Measurements from ENCODE around the gene ZNF217.
"Not testable (repeated sequence)": the region's sequence is repeated elsewhere in the genome, so short reads cannot be mapped to it uniquely, and the experiment has no call there.

The ZNF217 gene

DNA sequence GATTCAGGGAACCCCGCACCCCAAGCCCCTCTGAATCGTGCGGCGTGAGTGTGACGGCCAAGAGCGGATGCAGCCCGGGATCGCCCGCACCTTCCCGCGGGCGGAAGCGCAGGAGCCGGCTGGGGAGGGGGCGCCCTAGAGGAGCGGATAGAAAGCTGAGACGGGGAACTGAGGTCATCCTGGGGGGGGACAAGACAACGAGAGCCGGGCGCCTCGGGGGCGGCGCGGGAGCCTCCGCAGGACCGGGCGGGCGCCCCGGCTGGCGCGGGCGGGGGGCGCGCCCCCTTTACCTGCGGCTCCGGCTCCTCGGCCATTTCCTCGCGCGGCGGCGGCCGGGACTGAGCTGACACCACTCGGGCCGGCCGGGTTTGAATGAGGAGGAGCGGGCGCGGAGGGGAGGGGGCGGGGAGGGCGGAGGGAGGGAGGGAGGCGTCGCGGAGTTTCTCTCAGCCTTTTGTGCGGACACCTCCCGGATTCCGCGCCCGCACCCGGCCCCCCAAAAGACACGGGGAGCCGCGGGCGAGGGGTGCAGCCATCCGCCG lies at the start of gene ZNF217:
ZNF217 (minus strand) TSS at position 374 of the 542 bp plus-strand sequence. CDS start 11,013 bp downstream, outside the sequence.
- peak in 35 of 58 donors; percentile 11 to 68 (median 47) for DNase-seq

DNA sequence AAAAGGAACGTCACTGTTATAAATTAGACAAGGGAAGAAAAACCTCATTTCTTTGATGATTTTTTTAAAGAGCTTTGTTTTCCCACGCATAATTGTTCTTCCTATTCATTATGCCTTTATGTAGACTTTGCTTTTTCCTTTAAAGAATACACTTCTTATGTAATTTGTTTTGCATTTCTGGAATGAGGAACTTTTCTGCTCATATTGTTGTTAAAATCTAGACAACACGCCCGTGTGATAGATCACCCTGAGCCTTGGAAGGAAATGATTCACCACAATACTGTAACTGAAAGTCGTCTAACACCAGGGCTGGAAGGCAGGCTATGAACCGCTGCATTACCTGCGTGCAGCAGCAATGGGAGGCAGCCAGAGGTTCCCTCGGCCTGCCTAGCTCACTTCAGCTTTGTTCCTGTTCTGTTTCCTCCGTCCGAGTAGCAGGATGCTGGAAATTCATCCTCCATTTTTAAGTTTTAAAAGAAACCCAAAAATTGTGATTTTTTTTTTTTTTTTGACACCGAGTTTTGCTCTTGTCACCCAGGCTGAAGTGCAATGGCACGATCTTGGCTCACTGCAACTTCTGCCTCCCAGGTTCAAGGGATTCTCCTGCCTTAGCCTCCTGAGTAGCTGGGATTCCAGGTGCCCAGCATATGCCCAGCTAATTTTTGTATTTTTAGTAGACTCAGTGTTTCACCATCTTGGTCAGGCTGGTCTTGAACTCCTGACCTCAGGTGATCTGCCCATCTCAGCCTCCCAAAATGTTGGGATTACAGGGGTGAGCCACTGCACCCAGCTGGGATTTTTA lies 49.6 kb upstream of the ZNF217 start:
- no peak for DNase-seq

DNA sequence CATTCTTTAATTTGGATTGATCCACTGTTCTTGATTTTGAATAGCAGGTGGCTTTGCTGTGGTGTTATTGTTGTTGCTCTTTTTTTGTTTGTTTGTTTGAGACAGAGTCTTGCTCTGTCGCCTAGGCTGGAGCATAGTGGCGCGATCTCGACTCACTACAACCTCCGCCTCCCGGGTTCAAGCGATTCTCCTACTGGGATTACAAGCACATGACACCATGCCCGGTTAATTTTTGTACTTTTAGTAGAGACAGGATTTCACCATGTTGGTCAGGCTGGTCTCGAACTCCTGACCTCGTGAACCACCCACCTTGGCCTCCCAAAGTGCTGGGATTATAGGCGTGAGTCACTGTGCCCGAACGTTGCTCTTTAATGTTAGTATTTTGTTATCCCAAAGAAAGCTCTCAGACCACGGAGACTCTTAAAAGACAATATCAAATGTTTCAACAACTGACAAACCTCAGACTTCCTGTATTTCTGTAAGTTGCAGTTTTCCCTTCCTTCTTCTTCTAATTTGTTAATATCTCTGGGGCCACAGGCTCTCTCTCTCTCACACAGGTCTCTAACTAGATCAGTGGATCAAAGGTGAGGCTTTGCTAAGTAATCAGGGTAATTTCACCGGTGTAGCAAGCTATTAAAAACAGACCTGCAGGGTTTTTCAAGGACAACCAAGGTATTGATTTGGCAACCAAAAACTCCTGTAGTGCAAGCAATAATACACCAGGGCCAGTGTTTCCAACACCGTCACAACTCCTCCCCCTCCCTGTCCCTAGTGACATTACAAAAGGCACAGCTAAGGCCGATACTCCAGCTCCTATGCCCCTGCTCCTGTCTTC lies 48.8 kb upstream of the ZNF217 start:
- peak in 2 of 58 donors; percentile 7 to 17 for DNase-seq

DNA sequence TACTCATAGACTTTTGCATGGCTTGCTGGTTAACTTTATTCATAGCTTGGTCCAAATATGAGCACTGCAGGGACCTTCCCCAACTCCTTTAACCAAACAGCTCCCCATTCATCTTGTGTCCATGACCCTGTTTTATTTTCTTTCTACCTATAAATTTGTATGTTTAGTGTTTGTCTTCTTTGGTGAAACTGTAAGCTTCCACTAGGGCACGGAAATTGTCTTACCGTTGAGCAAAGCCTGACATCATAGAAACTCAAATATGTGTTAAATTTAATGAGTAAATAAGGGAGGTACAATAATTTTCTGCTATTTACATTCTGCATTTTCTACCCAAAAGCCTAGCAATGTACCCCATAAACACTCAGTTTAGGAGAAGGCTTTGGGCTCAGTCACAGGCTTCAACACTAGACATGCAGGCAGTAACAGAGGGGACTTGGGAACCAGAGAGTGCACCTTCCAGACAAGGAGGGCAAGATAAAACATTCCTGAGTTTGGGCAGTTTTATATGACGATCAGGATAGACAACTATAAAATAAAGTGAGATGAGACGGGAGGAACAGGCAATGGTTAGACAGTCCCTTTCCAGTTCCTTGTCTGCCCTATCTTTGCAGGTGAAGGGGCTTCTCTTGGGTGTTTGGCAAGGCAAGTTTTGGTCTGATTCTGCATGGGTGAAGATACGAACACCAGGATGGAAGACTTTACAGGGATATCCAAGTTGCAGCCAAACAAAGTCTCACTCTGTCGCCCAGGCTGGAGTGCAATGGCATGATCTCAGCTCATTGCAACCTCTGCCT lies 46.2 kb upstream of the ZNF217 start:
- DNase-seq: no peak

DNA sequence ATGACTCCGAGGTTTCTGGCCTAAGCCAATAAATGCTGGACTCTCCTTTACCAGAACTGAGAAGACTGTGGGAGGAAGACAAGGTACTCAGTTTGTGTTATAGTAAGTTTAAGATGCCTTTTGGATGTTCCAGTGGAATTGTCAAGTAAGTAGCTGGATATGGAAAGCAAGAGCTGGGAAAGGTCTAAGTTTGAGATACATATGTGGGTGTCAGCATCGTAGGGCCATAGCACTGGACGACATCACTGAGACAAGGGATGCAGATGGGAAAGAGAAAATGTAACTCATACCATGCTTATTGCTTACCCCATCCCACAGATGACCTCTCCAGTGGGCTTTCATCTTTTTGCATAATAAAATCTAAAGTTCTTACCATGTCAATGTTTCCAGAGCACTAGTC lies 45.5 kb upstream of the ZNF217 start:
- DNase-seq: no peak

- DNase-seq: not testable (repeated sequence)
Measured at GRCh38 chr20:53637310-53637709, 43.7 kb upstream of the ZNF217 start.

DNA sequence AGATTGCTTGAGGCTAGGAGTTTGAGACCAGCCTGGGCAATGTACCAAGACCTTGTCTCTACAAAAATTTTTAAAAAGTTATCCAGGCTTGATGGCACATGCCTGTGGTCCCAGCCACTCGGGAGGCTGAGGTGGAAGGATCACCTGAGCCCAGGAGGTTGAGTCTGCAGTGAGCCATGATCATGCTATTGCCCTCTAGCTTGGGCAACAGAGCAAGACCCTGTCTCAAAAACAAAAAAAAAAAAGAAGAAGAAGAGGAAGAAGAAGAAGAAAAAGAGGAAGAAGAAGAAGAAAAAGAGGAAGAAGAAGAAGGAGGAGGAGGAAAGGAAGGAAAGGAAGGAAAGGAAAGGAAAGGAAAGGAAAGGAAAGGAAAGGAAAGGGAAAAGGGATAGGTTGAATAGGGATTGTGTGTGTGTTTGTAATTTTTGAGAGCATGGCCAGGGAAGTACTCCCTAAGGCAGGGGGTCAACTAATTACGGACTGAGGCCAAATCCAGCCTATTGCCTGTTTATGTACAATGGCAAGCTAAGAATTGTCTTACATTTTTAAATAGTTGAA lies 43.0 kb upstream of the ZNF217 start:
- DNase-seq: no peak

DNA sequence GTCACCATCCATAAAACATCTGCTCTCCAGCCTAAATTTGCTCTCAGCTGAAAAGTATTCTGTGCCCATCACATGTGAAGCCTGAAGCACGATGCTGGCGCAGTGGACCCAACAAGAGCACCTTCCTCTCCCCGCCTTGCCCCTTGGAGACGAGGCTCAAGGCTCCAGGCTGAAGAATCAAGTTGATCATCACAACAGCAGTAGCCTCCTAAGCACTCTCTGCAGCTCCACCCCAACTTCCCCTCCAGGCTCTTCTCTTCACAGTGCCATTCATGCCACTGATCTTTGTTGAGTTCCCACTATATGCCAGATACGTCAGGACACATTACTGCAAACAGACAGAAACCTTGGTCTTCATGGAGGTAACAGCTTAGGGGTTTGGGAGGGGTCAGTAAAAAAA lies 41.6 kb upstream of the ZNF217 start:
- DNase-seq: no peak

DNA sequence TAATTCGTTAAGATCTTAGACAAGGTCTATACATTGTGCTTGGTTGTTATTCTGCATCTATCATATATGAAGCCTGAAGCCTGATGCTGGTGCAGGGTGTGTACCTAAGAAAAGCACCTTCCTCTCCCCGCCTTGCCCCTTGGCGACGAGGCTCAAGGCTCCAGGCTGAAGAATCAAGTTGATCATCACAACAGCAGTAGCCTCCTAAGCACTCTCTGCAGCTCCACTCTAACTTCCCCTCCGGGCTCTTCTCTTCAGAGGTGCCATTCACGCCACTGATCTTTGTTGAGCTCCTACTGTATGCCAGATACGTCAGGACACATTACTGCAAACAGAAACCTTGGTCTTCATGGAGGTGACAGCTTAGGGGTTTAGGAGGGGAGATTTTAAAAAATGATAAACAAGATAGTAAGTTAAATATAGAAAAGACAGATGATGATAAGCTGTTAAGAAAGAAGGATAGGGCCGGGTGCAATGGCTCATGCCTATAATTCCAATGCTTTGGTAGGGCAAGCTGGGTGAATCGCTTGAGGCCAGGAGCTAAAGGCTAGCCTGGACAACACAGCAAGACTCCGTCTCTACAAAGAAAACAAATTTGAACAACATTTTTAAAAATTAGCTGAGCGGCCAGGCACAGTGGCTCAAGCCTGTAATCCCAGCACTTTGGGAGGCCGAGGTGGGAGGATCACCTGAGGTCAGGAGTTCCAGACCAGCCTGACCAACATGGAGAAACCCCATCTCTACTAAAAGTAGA lies 38.4 kb upstream of the ZNF217 start:
- DNase-seq: no peak

GRCh38 chr20:53629436-53629835 lies 35.8 kb upstream of the ZNF217 start:
- no peak for DNase-seq

- DNase-seq: not testable (repeated sequence)
Measured at GRCh38 chr20:53628758-53629157, 35.1 kb upstream of the ZNF217 start.

GRCh38 chr20:53628076-53628475 lies 34.4 kb upstream of the ZNF217 start:
- no peak for DNase-seq

DNA sequence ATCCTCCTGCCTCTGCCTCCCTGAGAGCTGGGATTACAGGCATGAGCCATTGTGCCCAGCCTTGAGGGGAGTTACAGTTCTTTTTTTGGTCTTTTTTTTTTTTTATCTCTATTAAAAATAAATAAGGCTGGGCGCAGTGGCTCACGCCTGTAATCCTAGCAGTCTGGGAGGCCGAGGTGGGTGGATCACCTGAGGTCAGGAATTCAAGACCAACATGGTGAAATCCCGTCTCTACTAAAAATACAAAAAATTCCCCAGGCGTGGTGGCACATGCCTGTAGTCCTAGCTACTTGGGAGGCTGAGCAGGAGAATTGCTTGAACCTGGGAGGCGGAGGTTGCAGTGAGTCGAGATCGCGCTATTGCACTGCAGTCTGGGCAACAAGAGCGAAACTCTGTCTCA lies 33.4 kb upstream of the ZNF217 start:
- DNase-seq: not testable (repeated sequence)

DNA sequence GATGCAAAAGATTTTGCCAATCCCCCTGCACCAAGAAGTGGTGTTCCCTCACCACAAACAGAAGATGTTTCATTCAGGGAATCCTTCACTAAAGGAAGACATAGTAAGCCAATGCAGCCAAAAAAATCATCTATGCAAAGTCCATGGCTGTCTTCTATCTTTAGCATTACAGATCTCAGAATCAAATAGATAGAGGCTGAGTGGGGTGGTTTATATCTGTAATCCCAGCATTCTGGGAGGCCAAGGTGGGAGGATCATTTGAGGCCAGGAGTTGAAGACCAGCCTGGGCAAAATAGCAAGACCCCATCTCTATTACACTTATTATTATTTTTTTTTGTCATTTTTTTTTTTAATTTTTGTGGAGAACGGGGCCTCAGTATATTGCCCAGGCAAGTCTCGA lies 32.9 kb upstream of the ZNF217 start:
- no peak for DNase-seq

GRCh38 chr20:53625311-53626129 lies 31.9 kb upstream of the ZNF217 start:
- DNase-seq: no peak

DNA sequence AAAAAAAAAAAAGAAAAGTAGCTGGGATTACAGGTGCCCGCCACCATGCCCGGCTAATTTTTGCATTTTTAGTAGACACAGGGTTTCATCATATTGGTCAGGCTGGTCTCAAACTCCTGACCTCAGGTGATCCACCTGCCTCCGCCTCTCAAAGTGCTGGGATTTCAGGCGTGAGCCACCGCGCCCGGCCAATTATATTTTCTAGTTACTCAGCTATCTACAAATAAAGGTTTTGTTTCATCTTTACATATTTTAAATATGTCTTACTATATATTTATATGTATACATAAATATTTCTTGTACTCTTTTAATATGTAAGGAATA lies 31.2 kb upstream of the ZNF217 start:
- not testable (repeated sequence) for DNase-seq

DNA sequence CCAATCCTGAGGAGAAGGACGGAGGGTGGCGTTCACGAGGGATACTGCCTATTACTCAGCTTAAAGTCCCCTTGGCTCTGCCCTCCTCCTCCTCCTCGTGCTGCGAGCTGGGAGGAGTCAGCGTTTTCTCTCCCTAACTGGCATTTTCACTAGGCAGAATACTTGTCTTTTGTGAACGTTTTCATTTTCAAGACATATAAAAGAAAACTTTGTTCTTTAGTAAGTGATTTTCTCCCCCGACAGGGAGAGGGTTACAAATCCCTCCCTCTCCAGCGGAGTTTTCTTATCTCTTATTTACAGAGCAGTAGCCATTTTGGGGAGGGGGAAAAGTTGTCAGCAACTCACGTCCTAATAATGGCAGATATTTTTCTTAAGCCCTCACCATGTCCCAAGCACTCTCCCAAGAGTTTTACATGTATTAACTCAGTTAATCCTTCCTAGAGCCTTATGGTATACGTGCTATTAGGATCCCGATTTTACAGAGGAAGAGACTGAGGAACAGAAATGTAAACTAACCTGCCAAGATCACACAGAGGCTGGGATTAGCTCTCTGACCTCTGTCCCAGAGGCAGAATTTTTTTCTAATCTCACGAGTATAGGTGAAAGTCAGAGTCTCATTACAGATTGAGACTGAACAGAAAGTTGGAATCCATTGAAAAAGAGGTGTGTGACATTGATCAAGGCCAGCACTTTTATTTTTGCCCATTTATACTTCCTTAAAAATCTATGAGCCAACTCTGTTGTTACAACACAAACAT lies 30.0 kb upstream of the ZNF217 start:
- peak in 34 of 58 donors; percentile 2 to 51 (median 22) for DNase-seq

DNA sequence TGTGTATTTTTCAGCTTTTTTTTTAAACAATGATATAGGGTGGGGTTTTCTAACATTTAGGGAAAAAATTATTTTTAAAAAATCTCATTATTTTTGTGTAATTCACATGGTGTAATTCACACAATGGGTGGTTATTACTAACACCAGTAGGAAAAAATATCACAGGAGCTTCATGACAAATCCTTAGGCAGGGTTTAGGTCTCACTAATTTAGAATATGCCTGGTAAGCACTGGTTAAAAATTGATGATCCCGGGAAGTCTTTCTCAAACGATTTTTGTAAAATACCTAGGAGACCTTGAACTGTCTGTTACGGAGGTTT lies 29.5 kb upstream of the ZNF217 start:
- DNase-seq: no peak
